Nephron (organoid): ENCODE measurements around the gene CMBL.

Experiments
- H3K27ac Mint-ChIP-seq, 3 experiments: 2 replicates each; pipeline ENCODE4 v1.8.0; 2020; ENCODE audit warnings: mixed read lengths in 3 of 3, mild to moderate bottlenecking in 2 of 3, moderate library complexity in 1 of 3
- H3K27me3 Mint-ChIP-seq: 2 replicates; pipeline ENCODE4 v1.8.0; 2021; ENCODE audit warnings: low read depth, mild to moderate bottlenecking, moderate library complexity, mixed read lengths
- H3K36me3 Mint-ChIP-seq: 2 replicates; pipeline ENCODE4 v1.8.0; 2020; ENCODE audit warnings: low read depth, mixed read lengths
- H3K4me1 Mint-ChIP-seq: 2 replicates; pipeline ENCODE4 v1.8.0; 2020; ENCODE audit warnings: mixed read lengths
- H3K4me3 Mint-ChIP-seq, 3 experiments: 2 replicates each; pipeline ENCODE4 v1.8.0; 2020; ENCODE audit warnings: mild to moderate bottlenecking in 3 of 3, mixed read lengths in 3 of 3, moderate library complexity in 2 of 3
- H3K9me3 Mint-ChIP-seq: 2 replicates; pipeline ENCODE4 v1.8.0; 2020; ENCODE audit warnings: mixed read lengths
- TF ChIP-seq, protein P1 (sequence below), 3 experiments: fragments of 200-600 bp; sonication (generic); IDR thresholded peaks; one replicate each; pipeline ENCODE4 v1.5.0; 2021; ENCODE audit warnings: antibody characterized with exemption in 3 of 3; ENCODE audit not compliant: unreplicated experiment in 3 of 3

CMBL gene

DNA sequence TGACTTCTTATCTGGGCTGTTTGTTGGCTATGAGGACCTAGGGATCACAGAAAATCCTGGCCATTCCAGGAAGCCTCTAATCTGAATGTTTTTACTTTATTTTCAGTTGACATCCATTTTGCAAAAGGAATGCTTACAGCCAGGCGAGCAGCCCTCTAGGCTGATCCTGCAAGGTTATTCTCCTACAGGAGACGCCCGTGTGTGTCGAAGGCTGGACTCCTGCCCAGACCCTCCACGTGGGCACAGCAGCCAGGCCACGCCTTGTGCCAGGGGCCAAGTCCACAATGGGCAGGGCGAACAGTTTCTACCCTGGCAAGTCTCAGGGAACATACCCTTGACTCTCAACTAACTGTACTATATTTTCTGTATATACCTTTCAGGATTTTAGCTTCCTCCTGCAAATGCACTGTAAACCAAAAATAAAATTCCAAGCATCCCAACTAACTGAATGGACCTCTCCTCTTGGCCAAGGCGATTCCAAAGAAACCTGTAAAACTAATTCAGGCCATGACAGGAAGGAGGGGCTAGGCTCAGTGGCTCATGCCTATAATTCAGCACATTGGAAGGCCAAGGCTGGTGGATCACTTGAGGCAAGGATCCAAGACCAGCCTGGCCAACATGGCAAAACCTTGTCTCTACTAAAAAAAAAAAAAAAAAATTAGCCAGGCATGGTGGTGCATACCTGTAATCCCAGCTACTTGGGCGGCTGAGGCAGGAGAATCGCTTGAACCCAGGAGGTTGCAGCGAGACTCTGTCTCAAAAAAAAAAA, 5.7 kb downstream of the CMBL start:
- TF ChIP-seq, protein P1, sequence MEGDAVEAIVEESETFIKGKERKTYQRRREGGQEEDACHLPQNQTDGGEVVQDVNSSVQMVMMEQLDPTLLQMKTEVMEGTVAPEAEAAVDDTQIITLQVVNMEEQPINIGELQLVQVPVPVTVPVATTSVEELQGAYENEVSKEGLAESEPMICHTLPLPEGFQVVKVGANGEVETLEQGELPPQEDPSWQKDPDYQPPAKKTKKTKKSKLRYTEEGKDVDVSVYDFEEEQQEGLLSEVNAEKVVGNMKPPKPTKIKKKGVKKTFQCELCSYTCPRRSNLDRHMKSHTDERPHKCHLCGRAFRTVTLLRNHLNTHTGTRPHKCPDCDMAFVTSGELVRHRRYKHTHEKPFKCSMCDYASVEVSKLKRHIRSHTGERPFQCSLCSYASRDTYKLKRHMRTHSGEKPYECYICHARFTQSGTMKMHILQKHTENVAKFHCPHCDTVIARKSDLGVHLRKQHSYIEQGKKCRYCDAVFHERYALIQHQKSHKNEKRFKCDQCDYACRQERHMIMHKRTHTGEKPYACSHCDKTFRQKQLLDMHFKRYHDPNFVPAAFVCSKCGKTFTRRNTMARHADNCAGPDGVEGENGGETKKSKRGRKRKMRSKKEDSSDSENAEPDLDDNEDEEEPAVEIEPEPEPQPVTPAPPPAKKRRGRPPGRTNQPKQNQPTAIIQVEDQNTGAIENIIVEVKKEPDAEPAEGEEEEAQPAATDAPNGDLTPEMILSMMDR (IDR thresholded peaks at IDR 0.05; ENCODE audit: unreplicated experiment in 3 of 3) = no peak
- H3K36me3 Mint-ChIP-seq = peaks cover 40% of the 10 kb centered on the region
- peaks cover 27% of the 10 kb centered on the region for H3K4me1 Mint-ChIP-seq
- H3K4me3 Mint-ChIP-seq = no peak overlapping the region
- peaks cover 6% of the 10 kb centered on the region for H3K9me3 Mint-ChIP-seq
- H3K27me3 Mint-ChIP-seq = no peaks in the 10 kb centered on the region
- H3K27ac Mint-ChIP-seq = no peak overlapping the region

DNA sequence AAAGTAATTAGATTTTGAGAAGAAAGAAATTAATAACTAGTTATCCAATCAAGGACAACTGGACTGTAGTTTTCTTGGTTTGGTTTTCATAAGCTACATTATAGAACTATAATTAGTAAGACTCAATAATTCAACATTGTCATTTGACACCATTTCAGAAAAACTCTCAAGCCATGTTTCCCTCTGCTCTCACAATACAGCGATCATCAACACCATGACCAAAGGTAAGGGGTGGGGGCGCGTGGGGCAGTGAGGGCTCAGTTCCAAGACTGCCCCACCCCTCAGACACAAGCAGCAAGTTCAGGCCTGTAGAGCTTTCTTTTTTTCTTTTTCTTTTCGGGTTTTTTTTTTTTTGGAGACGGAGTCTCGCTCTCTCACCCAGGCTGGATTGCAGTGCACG, 6.4 kb downstream of the CMBL start:
- H3K4me3 Mint-ChIP-seq = no peak overlapping the region
- H3K9me3 Mint-ChIP-seq = peaks cover 6% of the 10 kb centered on the region
- no peaks in the 10 kb centered on the region for H3K27me3 Mint-ChIP-seq
- H3K27ac Mint-ChIP-seq = no peak overlapping the region
- TF ChIP-seq, protein P1 (IDR thresholded peaks at IDR 0.05; ENCODE audit: unreplicated experiment in 3 of 3) = no peak
- H3K4me1 Mint-ChIP-seq = peaks cover 20% of the 10 kb centered on the region
- H3K36me3 Mint-ChIP-seq = peaks cover 48% of the 10 kb centered on the region

DNA sequence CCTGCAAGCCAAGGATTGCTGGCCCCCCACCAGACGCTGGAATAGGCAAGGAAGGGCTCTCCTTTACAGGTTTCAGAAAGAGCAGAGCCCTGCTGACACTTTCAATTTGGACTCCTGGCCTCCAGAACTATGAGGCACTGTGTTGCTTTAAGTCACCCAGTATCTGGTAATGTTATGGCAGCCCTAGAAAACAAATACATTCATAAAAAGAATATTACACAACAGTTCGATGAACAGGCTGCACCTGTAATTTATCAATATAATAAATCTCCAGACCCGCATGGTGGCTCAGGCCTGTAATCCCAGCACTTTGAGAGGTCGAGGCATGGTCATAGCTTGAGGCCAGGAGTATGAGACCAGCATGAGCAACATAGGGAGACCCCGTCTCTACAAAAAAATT, 7.5 kb downstream of the CMBL start:
- Mint-ChIP-seq H3K27me3 (no peaks in the 10 kb centered on the region), H3K27ac (no peak overlapping the region), H3K4me3 (no peak overlapping the region), H3K9me3 (peaks cover 6% of the 10 kb centered on the region), H3K4me1 (peaks cover 14% of the 10 kb centered on the region), H3K36me3 (peaks cover 48% of the 10 kb centered on the region)
- TF ChIP-seq, protein P1 (IDR thresholded peaks at IDR 0.05; ENCODE audit: unreplicated experiment in 3 of 3) = no peak

DNA sequence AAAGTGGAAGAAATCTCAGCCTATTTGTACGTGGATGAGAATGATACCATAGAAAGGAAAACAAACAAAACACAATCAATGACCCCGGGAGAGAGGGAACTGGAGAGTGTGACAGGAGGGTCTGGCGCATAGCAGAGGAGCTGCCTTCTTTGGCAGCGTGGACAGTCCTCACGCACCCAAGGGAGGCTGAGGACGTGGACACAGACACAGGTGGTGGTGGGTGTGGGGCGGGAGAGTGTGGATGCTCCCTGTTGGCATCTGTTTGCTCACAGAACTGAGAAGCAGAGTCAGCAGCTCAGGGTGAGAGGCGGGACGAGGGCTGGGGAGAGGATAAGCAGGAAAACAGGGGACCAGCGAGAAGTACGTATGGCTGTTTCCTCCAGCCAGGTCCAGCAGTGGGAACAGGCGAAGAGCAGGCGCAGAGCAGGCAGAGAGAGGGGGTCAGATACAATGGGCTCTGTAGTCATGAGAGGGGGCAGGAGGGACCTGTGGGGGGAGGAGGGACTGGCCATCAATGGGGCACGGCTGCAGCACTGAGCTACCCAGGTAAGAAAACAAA, 10.0 kb downstream of the CMBL start:
- peak overlapping the region in 1 of 3 experiments; percentile 21 for H3K27ac Mint-ChIP-seq
- peaks cover 58% of the 10 kb centered on the region for H3K36me3 Mint-ChIP-seq
- no peak overlapping the region for H3K4me3 Mint-ChIP-seq
- TF ChIP-seq, protein P1 (IDR thresholded peaks at IDR 0.05; ENCODE audit: unreplicated experiment in 3 of 3) = no peak
- no peaks in the 10 kb centered on the region for H3K4me1 Mint-ChIP-seq
- H3K27me3 Mint-ChIP-seq = no peaks in the 10 kb centered on the region
- H3K9me3 Mint-ChIP-seq = peaks cover 6% of the 10 kb centered on the region

DNA sequence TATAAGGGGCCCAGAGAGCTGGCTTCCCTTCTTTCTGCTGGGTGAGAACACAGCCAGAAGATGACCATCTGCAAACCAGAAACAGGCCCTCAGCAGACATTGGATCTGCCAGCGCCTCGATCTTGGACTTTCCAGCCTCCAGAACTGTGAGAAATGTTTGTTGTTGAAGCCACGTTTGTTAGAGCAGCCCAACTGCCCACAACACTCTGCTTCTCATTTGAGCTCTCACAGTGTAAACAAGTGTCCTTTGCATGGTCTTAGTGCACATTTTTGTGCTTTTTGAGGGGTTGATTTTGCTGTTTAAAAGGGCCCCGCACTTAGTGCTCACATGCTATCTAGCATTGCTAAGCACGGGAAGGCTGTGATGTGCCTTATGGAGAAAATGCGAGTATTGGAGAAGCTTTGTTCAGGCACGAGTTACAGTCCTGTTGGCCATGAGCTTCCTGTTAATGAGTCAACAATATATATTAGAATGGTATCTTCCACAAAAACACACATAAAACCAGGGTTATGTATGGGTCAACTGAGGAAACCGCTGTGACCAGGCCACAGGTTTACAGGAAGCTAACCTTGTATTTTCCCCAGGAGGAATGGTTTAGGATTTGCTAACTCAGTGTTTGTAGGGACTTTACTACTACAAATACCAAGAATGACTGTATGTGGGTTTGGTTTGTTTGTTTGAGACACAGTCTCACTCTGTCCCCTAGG, 11.9 kb downstream of the CMBL start:
- Mint-ChIP-seq H3K36me3 (peaks cover 66% of the 10 kb centered on the region), H3K27ac (no peak overlapping the region), H3K27me3 (no peaks in the 10 kb centered on the region), H3K9me3 (peaks cover 6% of the 10 kb centered on the region), H3K4me1 (peaks cover 3% of the 10 kb centered on the region), H3K4me3 (no peak overlapping the region)
- TF ChIP-seq, protein P1 (IDR thresholded peaks at IDR 0.05; ENCODE audit: unreplicated experiment in 3 of 3) = no peak
